HG02938 (cell line): Measurements from ENCODE around the gene VEZF1.
A peak's percentile ranks its signal among the peaks of the same experiment; 100 is the strongest.

Experiments used
- ATAC-seq: cut with Tn5 transposase; IDR thresholded peaks from one replicate; pipeline ENCODE4 v1.9.1; 2021; ENCODE audit warnings: mild to moderate bottlenecking, moderate library complexity; ENCODE audit not compliant: unreplicated experiment

Gene VEZF1

GRCh38 chr17:57953705-57954396 is 34.2 kb downstream of the VEZF1 start:
- no peak for ATAC-seq

DNA sequence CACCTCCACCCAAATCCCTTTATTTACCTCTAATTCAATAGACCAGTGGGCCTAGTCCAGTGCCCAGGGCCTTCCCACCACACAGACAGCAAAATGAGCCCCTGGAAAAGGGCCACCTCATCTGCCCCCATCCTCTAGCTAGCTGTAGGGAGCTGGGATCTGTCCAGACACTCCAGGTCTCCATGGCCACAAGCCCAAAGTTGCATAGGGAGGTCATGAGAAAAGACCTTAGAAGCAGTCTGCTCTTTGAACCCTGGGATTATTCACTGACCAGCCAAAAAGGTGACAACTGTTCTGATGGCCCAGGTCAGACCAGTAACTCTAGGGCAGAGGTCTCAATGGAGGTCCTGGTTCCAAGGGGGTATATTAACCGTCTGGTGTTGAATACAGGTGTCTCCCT is 34.8 kb downstream of the VEZF1 start:
- no peak for ATAC-seq

- ATAC-seq, result no peak
Measured at GRCh38 chr17:57949649-57950048, 38.4 kb downstream of the VEZF1 start.

DNA sequence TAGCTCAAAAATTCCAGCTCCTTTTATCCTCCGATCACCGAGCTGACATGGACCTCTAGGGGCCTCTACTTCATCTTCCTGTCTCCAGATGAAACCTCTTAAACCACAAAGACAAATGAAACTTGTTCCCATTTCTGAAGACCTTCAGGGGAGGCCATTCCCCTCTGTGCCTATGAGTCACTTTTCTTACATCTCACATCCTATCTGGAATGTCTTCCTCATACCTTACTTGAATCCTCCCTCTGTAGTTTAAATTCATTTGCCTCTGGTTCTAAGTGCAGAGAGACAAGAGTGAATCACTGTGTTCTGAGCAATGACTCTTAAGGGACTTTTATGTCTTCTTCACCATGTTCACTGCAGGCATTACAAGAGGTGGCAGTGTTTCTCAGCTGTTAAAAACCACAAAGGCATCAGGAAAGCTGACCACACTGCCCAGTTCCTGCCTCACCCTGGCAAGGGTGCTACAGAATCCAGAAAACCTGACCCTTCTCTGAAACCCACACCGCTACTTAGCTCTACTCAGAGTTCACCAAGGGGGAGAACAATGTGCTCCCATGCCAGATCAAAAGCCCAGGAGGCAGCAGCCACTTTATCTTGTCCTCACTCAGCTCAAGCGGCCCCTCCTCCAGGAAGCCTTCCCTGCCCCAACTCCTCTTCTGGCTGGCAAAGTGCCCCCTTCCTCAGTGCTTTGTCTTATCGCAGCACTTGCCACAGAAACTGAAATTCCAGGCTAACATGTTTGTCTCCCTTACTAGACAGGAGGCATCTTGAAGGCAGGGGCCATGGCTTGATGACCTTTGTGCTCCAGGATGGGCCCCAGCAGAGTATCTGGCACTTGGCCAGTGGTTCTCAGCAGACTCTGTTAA is 39.3 kb downstream of the VEZF1 start:
- no peak for ATAC-seq

DNA sequence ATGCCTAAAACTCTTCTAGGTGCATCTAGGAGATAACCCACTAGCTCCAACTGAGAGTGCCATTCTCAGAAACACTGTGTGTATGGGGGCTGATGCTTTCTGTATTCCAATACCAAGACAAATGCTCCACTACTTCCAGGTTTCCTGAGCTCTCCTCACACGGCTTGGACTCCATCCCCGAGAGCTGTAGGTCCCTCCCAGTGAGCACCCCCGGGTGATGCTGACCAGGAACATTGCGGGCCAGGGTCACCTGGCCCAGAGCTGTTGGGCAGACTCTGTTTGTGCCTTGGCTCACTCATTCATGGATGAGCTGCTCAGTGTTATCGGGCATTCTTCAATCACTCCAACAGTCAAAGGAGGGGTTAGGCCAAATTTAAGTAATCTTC is 39.9 kb downstream of the VEZF1 start:
- no peak for ATAC-seq

- no peak for ATAC-seq
Measured at GRCh38 chr17:57947369-57947768, 40.7 kb downstream of the VEZF1 start.

- ATAC-seq, result peak; percentile 89
Measured at GRCh38 chr17:57946798-57947358, 41.2 kb downstream of the VEZF1 start.

DNA sequence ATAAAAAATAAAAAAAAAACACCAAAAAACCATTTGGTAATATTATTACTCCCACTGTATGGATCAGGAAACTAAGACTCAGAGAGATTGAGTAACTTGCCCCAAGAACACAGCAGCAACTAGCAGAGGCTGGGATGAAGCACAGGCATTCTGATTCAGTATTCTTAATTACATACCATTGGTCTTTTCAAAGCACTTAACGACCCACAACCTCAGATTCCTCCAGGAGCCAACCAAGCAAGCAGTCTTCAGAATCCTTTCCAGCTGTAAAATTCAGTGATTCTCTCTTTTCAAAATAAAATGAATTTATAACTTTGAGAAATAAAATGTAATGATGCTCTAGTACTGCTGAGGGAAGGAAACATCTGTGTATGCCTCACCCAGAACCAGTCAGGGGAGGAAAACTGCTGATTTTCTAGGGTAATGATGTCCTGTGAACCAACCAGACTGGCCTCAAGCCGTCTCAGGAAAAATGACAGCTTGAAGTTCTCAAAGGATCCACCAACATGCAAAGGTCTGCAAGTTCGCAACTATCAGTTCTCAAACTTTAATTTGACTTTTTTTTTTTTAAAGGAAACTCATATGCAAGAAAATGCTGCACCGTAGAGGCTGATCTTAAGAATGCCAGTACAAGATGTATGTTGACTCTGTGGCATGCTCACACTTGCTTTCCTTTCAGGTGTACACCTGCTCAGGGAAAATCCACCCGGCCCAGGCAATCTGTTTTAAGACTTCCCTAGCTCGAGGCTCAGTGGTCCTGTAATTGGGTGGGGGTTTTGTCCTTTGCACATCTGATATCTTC is 41.9 kb downstream of the VEZF1 start:
- peak; percentile 12 for ATAC-seq

DNA sequence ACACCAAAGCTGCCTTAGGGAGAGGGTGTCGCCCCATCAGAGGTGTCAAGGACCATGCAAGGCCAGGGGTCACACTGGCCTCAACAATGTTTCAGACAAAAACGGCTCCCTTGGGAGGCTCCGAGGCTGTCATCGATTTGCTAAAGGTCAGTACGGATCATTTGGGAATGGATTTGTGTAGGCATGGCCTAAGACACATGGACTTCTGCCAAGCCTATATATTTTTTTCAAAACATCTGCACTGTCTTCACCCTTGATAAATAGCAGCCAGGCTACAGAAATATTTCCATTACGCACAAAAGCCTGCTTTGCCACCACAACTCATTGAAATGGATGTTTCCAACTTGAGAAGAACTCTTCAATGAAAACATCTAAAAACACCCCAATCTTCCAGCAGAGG is 43.1 kb downstream of the VEZF1 start:
- ATAC-seq, result no peak

- no peak for ATAC-seq
Measured at GRCh38 chr17:57943645-57944044, 44.4 kb downstream of the VEZF1 start.

DNA sequence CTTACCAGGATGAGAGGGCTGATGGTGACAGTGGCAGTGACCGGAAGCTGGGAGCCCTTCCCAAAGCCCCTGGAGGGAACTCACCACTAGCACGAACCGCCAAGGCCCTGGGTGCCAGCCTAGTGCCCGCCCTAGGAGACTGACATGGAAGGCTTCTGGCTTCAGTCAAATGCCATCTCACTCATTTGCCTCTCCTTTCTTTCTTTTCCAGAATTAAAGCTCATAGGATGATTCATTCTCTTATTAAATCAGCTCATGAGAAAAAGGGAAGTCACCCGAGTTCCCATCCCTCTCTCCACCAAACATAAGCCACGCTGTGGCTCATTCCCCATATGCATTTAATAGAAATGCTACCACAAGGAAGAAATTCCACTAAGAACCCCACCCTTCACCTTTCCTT is 44.9 kb downstream of the VEZF1 start:
- no peak for ATAC-seq

DNA sequence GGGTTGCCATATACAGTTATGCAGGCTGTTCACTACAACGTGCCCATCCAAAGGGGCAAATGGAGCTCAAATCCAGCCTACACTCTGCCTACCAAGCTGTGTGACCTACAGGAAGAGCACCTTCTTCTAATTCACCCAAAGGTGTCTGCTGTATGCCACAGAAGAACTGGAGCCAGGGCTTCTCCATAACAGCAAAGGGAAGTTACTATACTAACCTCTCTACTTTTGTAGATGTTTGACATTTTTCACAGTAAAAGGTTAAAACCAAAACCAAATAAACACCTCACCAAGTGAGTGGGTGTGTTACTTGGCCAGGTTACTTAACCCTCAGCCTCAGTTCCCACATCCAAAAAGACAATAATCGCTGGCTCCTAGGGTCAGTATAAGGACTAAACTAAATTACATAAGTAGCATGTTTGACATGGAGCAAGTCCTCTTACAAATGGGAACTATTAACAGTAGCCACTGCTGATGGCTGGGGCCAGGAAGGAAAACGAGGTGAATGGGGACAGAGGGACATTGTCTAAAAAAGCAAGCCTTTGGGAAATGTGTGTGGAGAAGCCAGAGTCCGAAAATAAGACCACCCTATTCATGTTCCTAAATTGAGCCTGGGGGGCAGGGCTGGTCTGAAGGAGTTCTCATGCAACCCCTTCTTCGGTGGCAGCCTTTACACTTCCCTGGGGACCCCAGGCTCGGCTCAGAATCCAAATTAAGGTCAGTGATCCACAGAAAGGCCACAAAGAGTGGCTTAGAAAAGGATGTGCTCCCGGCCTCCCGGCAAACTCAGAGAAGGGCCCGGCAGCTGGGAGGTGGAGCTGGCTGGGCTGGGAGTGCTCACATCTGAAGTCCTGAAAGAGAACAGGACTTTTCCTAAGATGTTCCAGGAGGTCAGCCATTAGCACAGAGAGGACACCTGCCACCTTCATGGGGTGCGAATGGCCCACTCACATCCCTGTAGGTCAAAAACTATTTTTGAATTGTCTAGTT is 46.4 kb downstream of the VEZF1 start:
- ATAC-seq, result no peak

GRCh38 chr17:57940653-57941329 is 47.3 kb downstream of the VEZF1 start:
- peak; percentile 39 for ATAC-seq

GRCh38 chr17:57940231-57940630 is 47.8 kb downstream of the VEZF1 start:
- no peak for ATAC-seq

GRCh38 chr17:57939797-57940196 is 48.3 kb downstream of the VEZF1 start:
- ATAC-seq, result peak; percentile 64

- no peak for ATAC-seq
Measured at GRCh38 chr17:57938061-57938502, 50.0 kb downstream of the VEZF1 start.

GRCh38 chr17:57937492-57937891 is 50.6 kb downstream of the VEZF1 start:
- no peak for ATAC-seq

- no peak for ATAC-seq
Measured at GRCh38 chr17:57935833-57936807, 51.9 kb downstream of the VEZF1 start.
